ENCODE measurements around the gene EXOC1. TPM values are rescaled to one million over a fixed set of nuclear protein-coding genes. Genes with fewer than 3 reads are reported as not detected.

EXOC1 gene
- total and polyA plus RNA-seq, 2 donors (not counting 1 experiment from before 2014, with no cell fraction given): 32.3 to 64.2 TPM

GRCh38 chr4:55819634-55820033, 33.8 kb upstream of the EXOC1 start, which contains the start of gene EXOC1L:
Gene EXOC1L (plus strand): TSS chr4:55819790. CDS start chr4:55820027, 237 bp downstream.
- no peaks in the 10 kb centered on the region for H3K4me1 ChIP-seq (ENCODE audit: control insufficient read depth, extremely low read depth, insufficient read depth, low read length)
- peak; percentile 15 to 37 for DNase-seq (ENCODE audit: low read depth in 2 of 2)
- H3K9me3 ChIP-seq (ENCODE audit: control insufficient read depth, insufficient read depth, low read depth, low read length): no peaks in the 10 kb centered on the region
- no peaks in the 10 kb centered on the region for H3K79me2 ChIP-seq (ENCODE audit: control insufficient read depth, insufficient read depth, low read length)
- no peaks in the 10 kb centered on the region for H3K36me3 ChIP-seq (ENCODE audit: control insufficient read depth, insufficient read depth, low read length)
- peaks cover 6% of the 10 kb centered on the region for H3K27me3 ChIP-seq (ENCODE audit: control insufficient read depth, insufficient read depth, low read length)
- peak within 1 kb of the TSS; percentile 60 for H3K4me2 ChIP-seq (ENCODE audit: extremely low read depth, insufficient read depth, low read length)
- H3K9ac ChIP-seq (ENCODE audit: insufficient read depth, low read length): no peak within 1 kb of the TSS
- H4K20me1 ChIP-seq (ENCODE audit: control insufficient read depth, extremely low read depth, insufficient read depth, low read length): no peaks in the 10 kb centered on the region
- TF ChIP-seq CTCF (conservative IDR thresholded peaks at IDR 0.05 in 1 of 2, IDR thresholded peaks at IDR 0.05 in 1 of 2; ENCODE audit: low read depth in 1 of 2, low read length in 2 of 2) (peak in 1 of 2 donors; percentile 19), EZH2 (IDR thresholded peaks at IDR 0.05; ENCODE audit: low read length, missing control alignments) (no peak)
- no peak within 1 kb of the TSS for H3K27ac ChIP-seq (ENCODE audit: insufficient read depth, low read length)
- H2AFZ ChIP-seq (ENCODE audit: low read length): peak within 1 kb of the TSS; percentile 54
- H3K4me3 ChIP-seq (replicated peaks in 1 of 4; ENCODE audit: control extremely low read depth in 1 of 4, insufficient read depth in 1 of 4, low read depth in 3 of 4, low read length in 4 of 4): peak within 1 kb of the TSS in 3 of 4 experiments; percentile 14 to 71 (median 46)

- Histone ChIP-seq H3K79me2 (ENCODE audit: control insufficient read depth, insufficient read depth, low read length) (no peaks in the 10 kb centered on the region), H3K9ac (ENCODE audit: insufficient read depth, low read length) (no peak overlapping the region), H3K36me3 (ENCODE audit: control insufficient read depth, insufficient read depth, low read length) (no peaks in the 10 kb centered on the region), H2AFZ (ENCODE audit: low read length) (no peak overlapping the region), H3K27ac (ENCODE audit: insufficient read depth, low read length) (no peak overlapping the region), H3K27me3 (ENCODE audit: control insufficient read depth, insufficient read depth, low read length) (peaks cover 6% of the 10 kb centered on the region), H3K9me3 (ENCODE audit: control insufficient read depth, insufficient read depth, low read depth, low read length) (no peaks in the 10 kb centered on the region), H3K4me2 (ENCODE audit: extremely low read depth, insufficient read depth, low read length) (no peak overlapping the region), H3K4me3 (replicated peaks in 1 of 4; ENCODE audit: control extremely low read depth in 1 of 4, insufficient read depth in 1 of 4, low read depth in 3 of 4, low read length in 4 of 4) (peak overlapping the region in 1 of 4 experiments; percentile 71), H3K4me1 (ENCODE audit: control insufficient read depth, extremely low read depth, insufficient read depth, low read length) (no peaks in the 10 kb centered on the region), H4K20me1 (ENCODE audit: control insufficient read depth, extremely low read depth, insufficient read depth, low read length) (no peaks in the 10 kb centered on the region)
- TF ChIP-seq EZH2 (IDR thresholded peaks at IDR 0.05; ENCODE audit: low read length, missing control alignments) (no peak), CTCF (conservative IDR thresholded peaks at IDR 0.05 in 1 of 2, IDR thresholded peaks at IDR 0.05 in 1 of 2; ENCODE audit: low read depth in 1 of 2, low read length in 2 of 2) (no peak)
- peak in 1 of 2 donors; percentile 26 for DNase-seq (ENCODE audit: low read depth in 2 of 2)
Measured at GRCh38 chr4:55820279-55820678, 33.2 kb upstream of the EXOC1 start.

GRCh38 chr4:55822329-55822728, 31.1 kb upstream of the EXOC1 start:
- TF ChIP-seq CTCF (conservative IDR thresholded peaks at IDR 0.05 in 1 of 2, IDR thresholded peaks at IDR 0.05 in 1 of 2; ENCODE audit: low read depth in 1 of 2, low read length in 2 of 2) (no peak), EZH2 (IDR thresholded peaks at IDR 0.05; ENCODE audit: low read length, missing control alignments) (no peak)
- Histone ChIP-seq H3K27me3 (ENCODE audit: control insufficient read depth, insufficient read depth, low read length) (peaks cover 6% of the 10 kb centered on the region), H2AFZ (ENCODE audit: low read length) (no peak overlapping the region)

More at GRCh38 chr4:55822329-55822728, 31.1 kb upstream of the EXOC1 start:
- Histone ChIP-seq H3K36me3 (ENCODE audit: control insufficient read depth, insufficient read depth, low read length) (no peaks in the 10 kb centered on the region), H3K4me1 (ENCODE audit: control insufficient read depth, extremely low read depth, insufficient read depth, low read length) (no peaks in the 10 kb centered on the region), H3K9me3 (ENCODE audit: control insufficient read depth, insufficient read depth, low read depth, low read length) (no peaks in the 10 kb centered on the region), H3K27ac (ENCODE audit: insufficient read depth, low read length) (no peak overlapping the region), H3K79me2 (ENCODE audit: control insufficient read depth, insufficient read depth, low read length) (no peaks in the 10 kb centered on the region), H3K9ac (ENCODE audit: insufficient read depth, low read length) (no peak overlapping the region), H3K4me3 (replicated peaks in 1 of 4; ENCODE audit: control extremely low read depth in 1 of 4, insufficient read depth in 1 of 4, low read depth in 3 of 4, low read length in 4 of 4) (no peak overlapping the region), H3K4me2 (ENCODE audit: extremely low read depth, insufficient read depth, low read length) (no peak overlapping the region), H4K20me1 (ENCODE audit: control insufficient read depth, extremely low read depth, insufficient read depth, low read length) (no peaks in the 10 kb centered on the region)
- no peak for DNase-seq (ENCODE audit: low read depth in 2 of 2)
